Neural progenitor cell (in vitro differentiated cells): Measurements from ENCODE around the gene RNF8.

Source experiments
- EZH2 ChIP-seq: fragments of 200-600 bp; sonication (generic); IDR thresholded peaks from 2 replicates; pipeline ENCODE4 v1.6.1; 2017; ENCODE audit warnings: antibody characterized with exemption, mild to moderate bottlenecking, moderate library complexity
- EZH2phosphoT487 ChIP-seq: fragments of 200-600 bp; sonication (generic); IDR thresholded peaks from 2 replicates; pipeline ENCODE4 v1.6.1; 2017; ENCODE audit warnings: antibody characterized with exemption
- TF ChIP-seq, protein P1 (sequence below): fragments of 200-600 bp; sonication (generic); IDR thresholded peaks from 2 replicates; pipeline ENCODE4 v1.5.1; 2017; ENCODE audit warnings: antibody characterized with exemption, mild to moderate bottlenecking

DNA sequence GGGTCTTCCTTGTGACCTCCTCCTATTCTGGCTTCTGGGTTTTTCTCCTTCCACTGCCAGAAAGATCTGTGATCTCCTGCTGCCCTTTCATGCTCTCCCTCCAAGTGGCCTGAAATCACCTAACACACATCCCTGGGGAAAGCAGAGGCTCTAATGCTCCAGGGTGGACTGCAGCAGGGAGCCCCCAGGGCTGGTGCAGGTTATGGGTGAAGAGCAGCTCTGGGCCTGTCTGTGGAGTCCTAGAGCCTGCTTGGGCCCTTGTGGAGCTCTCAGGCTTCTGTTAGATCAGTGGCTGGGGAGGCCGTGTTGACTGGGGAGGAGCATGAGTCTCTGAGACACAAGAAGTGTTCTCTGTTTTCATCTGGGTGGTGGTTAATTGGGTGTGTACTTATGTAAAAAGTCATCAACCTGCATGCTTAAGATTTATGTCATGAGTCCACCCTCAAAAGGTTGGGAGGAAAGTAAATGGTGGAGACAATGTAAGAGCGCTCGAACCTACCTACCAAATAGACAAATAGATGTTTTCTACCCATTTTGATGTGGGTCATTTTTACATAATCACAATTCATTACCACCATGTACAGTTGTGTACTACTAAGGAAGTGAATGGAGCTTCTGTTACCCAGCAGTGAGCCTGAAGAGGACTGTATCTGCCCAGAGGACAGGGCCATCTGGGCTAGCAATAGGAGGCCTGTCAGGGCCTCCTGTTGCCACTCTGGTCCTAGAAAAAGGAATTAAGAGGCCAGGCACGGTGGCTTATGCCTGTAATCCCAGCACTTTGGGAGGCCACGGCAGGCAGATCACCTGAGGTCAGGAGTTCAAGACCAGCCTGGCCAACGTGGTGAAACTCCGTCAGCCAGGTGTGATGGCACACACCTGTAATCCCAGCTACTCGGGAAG, 32.0 kb upstream of the RNF8 start:
- TF ChIP-seq EZH2phosphoT487, result no peak
- TF ChIP-seq, protein P1, sequence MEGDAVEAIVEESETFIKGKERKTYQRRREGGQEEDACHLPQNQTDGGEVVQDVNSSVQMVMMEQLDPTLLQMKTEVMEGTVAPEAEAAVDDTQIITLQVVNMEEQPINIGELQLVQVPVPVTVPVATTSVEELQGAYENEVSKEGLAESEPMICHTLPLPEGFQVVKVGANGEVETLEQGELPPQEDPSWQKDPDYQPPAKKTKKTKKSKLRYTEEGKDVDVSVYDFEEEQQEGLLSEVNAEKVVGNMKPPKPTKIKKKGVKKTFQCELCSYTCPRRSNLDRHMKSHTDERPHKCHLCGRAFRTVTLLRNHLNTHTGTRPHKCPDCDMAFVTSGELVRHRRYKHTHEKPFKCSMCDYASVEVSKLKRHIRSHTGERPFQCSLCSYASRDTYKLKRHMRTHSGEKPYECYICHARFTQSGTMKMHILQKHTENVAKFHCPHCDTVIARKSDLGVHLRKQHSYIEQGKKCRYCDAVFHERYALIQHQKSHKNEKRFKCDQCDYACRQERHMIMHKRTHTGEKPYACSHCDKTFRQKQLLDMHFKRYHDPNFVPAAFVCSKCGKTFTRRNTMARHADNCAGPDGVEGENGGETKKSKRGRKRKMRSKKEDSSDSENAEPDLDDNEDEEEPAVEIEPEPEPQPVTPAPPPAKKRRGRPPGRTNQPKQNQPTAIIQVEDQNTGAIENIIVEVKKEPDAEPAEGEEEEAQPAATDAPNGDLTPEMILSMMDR, result no peak
- no peak for TF ChIP-seq EZH2
